ENCODE data around the gene HOXA11. TPM values are rescaled to one million over a fixed set of nuclear protein-coding genes. Genes with fewer than 3 reads are reported as not detected.

HOXA11 gene
- total RNA-seq, 1 donor from 2014 or later, result not detected

GRCh38 chr7:27211084-27211446, 26.0 kb upstream of the HOXA11 start:
- intact Hi-C loops (cut with micrococcal nuclease), result loop anchor here (2.0 to 5.0 kb wide), 3 partner anchors 14 to 886 kb away; no protein-coding TSS in a partner anchor
- Mint-ChIP-seq H3K4me3 (no peak overlapping the region), H3K9me3 (no peaks in the 10 kb centered on the region), H3K4me1 (peaks cover 10% of the 10 kb centered on the region), H3K27ac (no peak overlapping the region), H3K27me3 (peaks cover 75% of the 10 kb centered on the region), H3K36me3 (ENCODE audit: low read depth) (no peaks in the 10 kb centered on the region)
- CTCF ChIA-PET, result interaction anchor here (0.9 to 4.2 kb wide), 10 partner anchors 12 to 809 kb away, joined by 3 to 26 read pairs (median 6); no protein-coding TSS in a partner anchor
- DNase-seq, result no peak
- POLR2A ChIA-PET, result no interaction called here
- ATAC-seq (ENCODE audit: low read depth), result no peak
- TF ChIP-seq, protein P1, sequence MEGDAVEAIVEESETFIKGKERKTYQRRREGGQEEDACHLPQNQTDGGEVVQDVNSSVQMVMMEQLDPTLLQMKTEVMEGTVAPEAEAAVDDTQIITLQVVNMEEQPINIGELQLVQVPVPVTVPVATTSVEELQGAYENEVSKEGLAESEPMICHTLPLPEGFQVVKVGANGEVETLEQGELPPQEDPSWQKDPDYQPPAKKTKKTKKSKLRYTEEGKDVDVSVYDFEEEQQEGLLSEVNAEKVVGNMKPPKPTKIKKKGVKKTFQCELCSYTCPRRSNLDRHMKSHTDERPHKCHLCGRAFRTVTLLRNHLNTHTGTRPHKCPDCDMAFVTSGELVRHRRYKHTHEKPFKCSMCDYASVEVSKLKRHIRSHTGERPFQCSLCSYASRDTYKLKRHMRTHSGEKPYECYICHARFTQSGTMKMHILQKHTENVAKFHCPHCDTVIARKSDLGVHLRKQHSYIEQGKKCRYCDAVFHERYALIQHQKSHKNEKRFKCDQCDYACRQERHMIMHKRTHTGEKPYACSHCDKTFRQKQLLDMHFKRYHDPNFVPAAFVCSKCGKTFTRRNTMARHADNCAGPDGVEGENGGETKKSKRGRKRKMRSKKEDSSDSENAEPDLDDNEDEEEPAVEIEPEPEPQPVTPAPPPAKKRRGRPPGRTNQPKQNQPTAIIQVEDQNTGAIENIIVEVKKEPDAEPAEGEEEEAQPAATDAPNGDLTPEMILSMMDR (IDR thresholded peaks at IDR 0.05), result no peak

DNA sequence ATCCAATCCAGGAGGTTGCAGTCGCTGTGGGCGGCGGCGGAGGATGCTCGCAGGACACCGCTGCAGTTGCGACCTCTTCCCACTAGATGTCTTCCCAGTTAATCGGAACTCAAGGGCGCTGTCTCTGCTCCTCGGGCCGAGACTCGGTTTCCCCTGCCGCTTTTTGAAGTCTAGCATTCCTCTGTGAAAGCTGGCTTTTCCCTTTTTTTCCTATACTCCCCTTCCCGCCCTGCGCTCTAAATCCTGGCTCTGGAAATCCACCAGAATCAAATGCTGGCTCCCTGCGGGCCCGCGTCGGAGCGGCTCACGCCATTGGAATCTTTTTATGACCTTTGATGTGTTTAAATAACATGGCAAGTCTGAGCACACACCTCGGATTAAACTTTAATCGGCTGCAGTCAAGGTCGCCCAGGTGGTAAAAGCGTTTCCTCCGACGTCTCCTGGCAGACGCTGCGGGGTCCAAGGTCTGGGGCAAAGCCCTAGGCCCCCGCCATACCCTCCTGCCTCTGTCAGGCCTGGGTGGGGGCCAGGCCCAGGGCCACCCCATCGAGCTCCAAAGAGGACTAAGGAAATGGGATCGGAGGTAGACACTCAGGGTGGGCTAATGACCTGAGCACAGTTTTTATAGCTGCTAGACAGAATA, 25.5 kb upstream of the HOXA11 start:
- peaks cover 14% of the 10 kb centered on the region for H3K4me1 Mint-ChIP-seq
- H3K4me3 Mint-ChIP-seq, result peak overlapping the region; percentile 64
- H3K27me3 Mint-ChIP-seq, result peaks cover 75% of the 10 kb centered on the region
- DNase-seq, result no peak
- intact Hi-C loops (cut with micrococcal nuclease), result loop anchor here (1.0 to 5.0 kb wide), 6 partner anchors 14 to 887 kb away; no protein-coding TSS in a partner anchor
- ChIA-PET CTCF (interaction anchor here (0.9 to 4.2 kb wide), 11 partner anchors 12 to 1416 kb away, joined by 3 to 26 read pairs (median 5); no protein-coding TSS in a partner anchor), POLR2A (no interaction called here)
- H3K27ac Mint-ChIP-seq, result no peak overlapping the region
- TF ChIP-seq, protein P1 (IDR thresholded peaks at IDR 0.05), result no peak
- peak; percentile 49 for ATAC-seq (ENCODE audit: low read depth)
- H3K9me3 Mint-ChIP-seq, result no peaks in the 10 kb centered on the region
- H3K36me3 Mint-ChIP-seq (ENCODE audit: low read depth), result no peaks in the 10 kb centered on the region

DNA sequence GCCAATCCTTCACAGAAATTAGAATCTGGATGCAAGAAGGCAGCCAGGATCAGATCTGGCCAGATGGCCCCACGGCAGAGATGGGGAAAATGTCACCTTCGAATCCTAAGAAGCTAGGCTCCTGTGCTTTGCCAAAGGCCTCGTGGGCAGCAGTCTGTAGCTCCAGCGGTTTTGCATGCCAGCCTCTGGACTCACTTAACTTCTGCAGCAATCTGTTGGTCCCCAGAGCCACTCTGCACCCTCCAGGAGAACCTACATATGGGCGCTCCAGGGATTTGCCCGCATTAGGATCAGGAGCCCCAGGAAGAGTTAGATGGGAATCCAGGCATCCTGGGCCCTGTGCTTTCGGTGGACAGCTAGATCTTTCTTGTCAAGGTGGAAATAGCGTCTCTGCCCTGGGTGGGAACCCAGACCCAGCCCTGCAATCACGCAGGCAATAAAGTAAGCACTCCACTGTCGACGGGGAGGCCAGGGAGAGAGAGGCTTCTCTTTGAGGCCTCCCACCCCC, 25.0 kb upstream of the HOXA11 start:
- Mint-ChIP-seq H3K4me3 (peak overlapping the region; percentile 64), H3K4me1 (peaks cover 16% of the 10 kb centered on the region), H3K27me3 (peaks cover 79% of the 10 kb centered on the region), H3K27ac (no peak overlapping the region), H3K9me3 (no peaks in the 10 kb centered on the region), H3K36me3 (ENCODE audit: low read depth) (no peaks in the 10 kb centered on the region)
- DNase-seq (no peak), ATAC-seq (ENCODE audit: low read depth) (no peak)
- CTCF ChIA-PET, result interaction anchor here (0.9 to 4.2 kb wide), 10 partner anchors 12 to 1417 kb away, joined by 3 to 26 read pairs (median 5); no protein-coding TSS in a partner anchor
- intact Hi-C loops (cut with micrococcal nuclease), result loop anchor here (1.0 to 5.0 kb wide), 6 partner anchors 15 to 887 kb away; no protein-coding TSS in a partner anchor
- POLR2A ChIA-PET, result no interaction called here
- TF ChIP-seq, protein P1 (IDR thresholded peaks at IDR 0.05), result no peak

GRCh38 chr7:27208998-27209397, 24.0 kb upstream of the HOXA11 start:
- H3K4me3 Mint-ChIP-seq, result no peak overlapping the region
- POLR2A ChIA-PET, result no interaction called here
- H3K27me3 Mint-ChIP-seq, result peaks cover 82% of the 10 kb centered on the region
- TF ChIP-seq, protein P1 (IDR thresholded peaks at IDR 0.05), result no peak
- DNase-seq (no peak), ATAC-seq (ENCODE audit: low read depth) (no peak)
- no peaks in the 10 kb centered on the region for H3K36me3 Mint-ChIP-seq (ENCODE audit: low read depth)
- CTCF ChIA-PET, result interaction anchor here (1.0 to 4.2 kb wide), 5 partner anchors 365 to 1418 kb away, joined by 3 to 26 read pairs (median 5); no protein-coding TSS in a partner anchor
- intact Hi-C loops (cut with micrococcal nuclease), result no loop called here
- H3K9me3 Mint-ChIP-seq, result no peaks in the 10 kb centered on the region
- H3K4me1 Mint-ChIP-seq, result peaks cover 16% of the 10 kb centered on the region
- H3K27ac Mint-ChIP-seq, result no peak overlapping the region

DNA sequence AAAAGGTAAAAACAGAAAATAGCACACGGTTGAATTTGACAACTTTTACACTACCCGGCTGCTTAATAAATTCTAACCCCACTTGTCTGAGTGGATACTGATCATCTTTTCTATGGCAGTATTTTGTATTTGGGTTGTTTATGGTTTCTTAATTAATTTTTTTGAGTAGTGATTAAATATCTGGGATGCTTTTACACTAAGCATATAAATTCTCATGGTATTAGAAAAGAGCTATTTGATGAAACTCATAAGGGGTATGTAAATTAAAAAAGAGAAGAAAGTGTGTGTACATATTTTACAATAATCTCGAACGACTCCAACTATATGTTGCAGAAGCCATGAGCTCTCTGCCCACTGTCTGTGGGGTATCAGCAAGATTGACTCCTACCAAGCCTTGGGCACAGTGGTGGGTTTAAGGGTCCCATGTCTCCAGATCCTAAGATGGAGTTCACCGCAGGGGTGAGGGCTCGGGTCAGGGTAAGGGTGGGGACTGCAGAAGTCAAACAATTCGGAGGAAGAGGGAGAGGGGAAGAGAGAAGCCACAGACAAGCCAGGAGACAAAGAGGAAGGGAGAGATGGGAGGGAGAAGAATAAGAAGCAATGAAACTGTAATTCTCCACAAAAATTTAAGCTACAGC, 22.4 kb upstream of the HOXA11 start:
- intact Hi-C loops (cut with micrococcal nuclease), result no loop called here
- ATAC-seq (ENCODE audit: low read depth), result no peak
- peaks cover 16% of the 10 kb centered on the region for H3K4me1 Mint-ChIP-seq
- CTCF ChIA-PET, result interaction anchor here (1.2 to 4.2 kb wide), 3 partner anchors 10 to 713 kb away, joined by 3 to 26 read pairs (median 8); no protein-coding TSS in a partner anchor
- TF ChIP-seq, protein P1 (IDR thresholded peaks at IDR 0.05), result no peak
- H3K27ac Mint-ChIP-seq, result no peak overlapping the region
- H3K36me3 Mint-ChIP-seq (ENCODE audit: low read depth), result no peaks in the 10 kb centered on the region
- no peaks in the 10 kb centered on the region for H3K9me3 Mint-ChIP-seq
- H3K27me3 Mint-ChIP-seq, result peaks cover 82% of the 10 kb centered on the region
- POLR2A ChIA-PET, result no interaction called here
- H3K4me3 Mint-ChIP-seq, result no peak overlapping the region
- no peak for DNase-seq
